Urinary bladder (tissue), 4 donors: Measurements from ENCODE around the gene RPL19. TPM values are rescaled to one million over a fixed set of nuclear protein-coding genes. Genes with fewer than 3 reads are reported as not detected.

Experiments
- DNase-seq: peaks from one replicate; pipeline ENCODE4 v3.0.0-alpha.2; 2015; ENCODE audit errors: extremely low spot score
- H3K27ac ChIP-seq: one replicate; pipeline ENCODE4 v1.5.1; 2013; ENCODE audit warnings: low read depth, mild to moderate bottlenecking, moderate library complexity
- H3K36me3 ChIP-seq: one replicate; pipeline ENCODE4 v1.6.1; 2013; ENCODE audit warnings: mild to moderate bottlenecking, moderate library complexity; ENCODE audit not compliant: insufficient read depth
- H3K4me1 ChIP-seq: one replicate; pipeline ENCODE4 v1.6.1; 2013; ENCODE audit warnings: mild to moderate bottlenecking, moderate library complexity; ENCODE audit not compliant: insufficient read depth
- H3K4me3 ChIP-seq: one replicate; pipeline ENCODE4 v1.5.1; 2013; ENCODE audit warnings: low read depth, low read length
- WGBS: extraction: QIAGEN DNeasy Blood & Tissue Kit; methylation state at CpG from one replicate; pipeline ENCODE4 v1.1.7; 2013; 5-methylcytosine and 5-hydroxymethylcytosine counted together
- polyA plus RNA-seq: library from polyadenylated mRNA; stranded (reverse); fragments of 200-250 nt; gene quantifications from one replicate; pipeline ENCODE4 v1.2.3, GENCODE V29; 2013
- total RNA-seq: library from RNA; depleted of rRNA; stranded (reverse); fragments of >200 nt; gene quantifications from one replicate; pipeline ENCODE4 v1.2.3, GENCODE V29; 2014
- donor health status: healthy with polysubstance abuse.
- donor health status: healthy.

Gene RPL19
- total and polyA plus RNA-seq, 2 donors: 1,329 to 2,653 TPM

GRCh38 chr17:39196808-39197291, 3.2 kb upstream of the RPL19 start:
- peak overlapping the region; percentile 33 for H3K27ac ChIP-seq
- 1% methylated on average over 30 of the region's 30 CpGs for WGBS
- no peaks in the 10 kb centered on the region for H3K4me1 ChIP-seq
- no peaks in the 10 kb centered on the region for H3K36me3 ChIP-seq
- DNase-seq: no peak
- peak overlapping the region; percentile 84 for H3K4me3 ChIP-seq

GRCh38 chr17:39197380-39198185, 2.5 kb upstream of the RPL19 start, which contains the start of gene CACNB1:
Gene CACNB1 (minus strand): TSS chr17:39197669. CDS start chr17:39197495, 174 bp downstream.
- Histone ChIP-seq H3K4me3 (peak within 1 kb of the TSS; percentile 84), H3K4me1 (no peaks in the 10 kb centered on the region), H3K27ac (peak within 1 kb of the TSS; percentile 33), H3K36me3 (peaks cover 5% of the 10 kb centered on the region)
- no peak for DNase-seq
- under 1% methylated on average over 54 of the region's 55 CpGs for WGBS

- no peak overlapping the region for H3K27ac ChIP-seq
- no peak for DNase-seq
- 68% methylated on average over 4 of the region's 4 CpGs for WGBS
- no peaks in the 10 kb centered on the region for H3K4me1 ChIP-seq
- no peak overlapping the region for H3K4me3 ChIP-seq
- H3K36me3 ChIP-seq: peaks cover 5% of the 10 kb centered on the region
Measured at GRCh38 chr17:39198186-39198566, 1.9 kb upstream of the RPL19 start.

GRCh38 chr17:39199820-39200069, 338 bp upstream of the RPL19 start:
- Histone ChIP-seq H3K27ac (no peak overlapping the region), H3K36me3 (peaks cover 9% of the 10 kb centered on the region), H3K4me3 (peak overlapping the region; percentile 75), H3K4me1 (no peaks in the 10 kb centered on the region)
- DNase-seq: peak; percentile 92
- under 1% methylated on average over 10 of the region's 10 CpGs for WGBS

GRCh38 chr17:39200957-39201510, 951 bp downstream of the RPL19 start:
- peak overlapping the region; percentile 75 for H3K4me3 ChIP-seq
- H3K36me3 ChIP-seq: peaks cover 9% of the 10 kb centered on the region
- no peaks in the 10 kb centered on the region for H3K4me1 ChIP-seq
- H3K27ac ChIP-seq: no peak overlapping the region
- no peak for DNase-seq
- 44% methylated on average over 11 of the region's 11 CpGs for WGBS

- Histone ChIP-seq H3K27ac (no peak overlapping the region), H3K4me3 (no peak overlapping the region), H3K4me1 (no peaks in the 10 kb centered on the region), H3K36me3 (peaks cover 9% of the 10 kb centered on the region)
- WGBS: 84% methylated on average over 8 of the region's 8 CpGs
- no peak for DNase-seq
Measured at GRCh38 chr17:39204245-39204644, 4.2 kb downstream of the RPL19 start.

DNA sequence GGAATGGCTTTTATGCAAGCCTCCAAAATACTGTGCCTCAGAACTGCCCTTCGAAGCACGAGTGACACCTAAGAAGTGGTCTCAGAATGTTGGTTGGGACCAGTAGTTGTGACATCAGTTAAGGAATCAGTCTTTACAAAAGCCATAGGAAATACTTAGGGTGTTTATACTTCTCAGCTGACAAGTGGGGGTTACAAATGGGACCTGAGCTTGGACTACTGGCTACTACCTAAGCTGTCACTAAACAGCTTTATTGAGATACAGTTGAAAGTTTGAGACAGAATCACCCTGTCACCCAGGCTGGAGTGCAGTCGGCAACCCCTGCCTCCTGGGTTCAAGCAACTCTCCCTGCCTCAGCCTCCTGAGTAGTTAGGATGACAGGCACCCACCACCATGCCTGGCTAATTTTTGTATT, 5.0 kb downstream of the RPL19 start:
- no peak for DNase-seq
- peaks cover 9% of the 10 kb centered on the region for H3K36me3 ChIP-seq
- H3K27ac ChIP-seq: no peak overlapping the region
- no peak overlapping the region for H3K4me3 ChIP-seq
- no peaks in the 10 kb centered on the region for H3K4me1 ChIP-seq
- 86% methylated on average over 3 of the region's 3 CpGs for WGBS

GRCh38 chr17:39208136-39208535, 8.1 kb downstream of the RPL19 start:
- H3K4me3 ChIP-seq: no peak overlapping the region
- DNase-seq: no peak
- WGBS: 67% methylated on average over 7 of the region's 7 CpGs
- H3K4me1 ChIP-seq: no peaks in the 10 kb centered on the region
- H3K27ac ChIP-seq: no peak overlapping the region
- H3K36me3 ChIP-seq: peaks cover 4% of the 10 kb centered on the region

- no peak overlapping the region for H3K4me3 ChIP-seq
- 53% methylated on average over 8 of the region's 8 CpGs for WGBS
- DNase-seq: no peak
- no peaks in the 10 kb centered on the region for H3K4me1 ChIP-seq
- peaks cover 4% of the 10 kb centered on the region for H3K36me3 ChIP-seq
- H3K27ac ChIP-seq: no peak overlapping the region
Measured at GRCh38 chr17:39208893-39209292, 8.8 kb downstream of the RPL19 start.

DNA sequence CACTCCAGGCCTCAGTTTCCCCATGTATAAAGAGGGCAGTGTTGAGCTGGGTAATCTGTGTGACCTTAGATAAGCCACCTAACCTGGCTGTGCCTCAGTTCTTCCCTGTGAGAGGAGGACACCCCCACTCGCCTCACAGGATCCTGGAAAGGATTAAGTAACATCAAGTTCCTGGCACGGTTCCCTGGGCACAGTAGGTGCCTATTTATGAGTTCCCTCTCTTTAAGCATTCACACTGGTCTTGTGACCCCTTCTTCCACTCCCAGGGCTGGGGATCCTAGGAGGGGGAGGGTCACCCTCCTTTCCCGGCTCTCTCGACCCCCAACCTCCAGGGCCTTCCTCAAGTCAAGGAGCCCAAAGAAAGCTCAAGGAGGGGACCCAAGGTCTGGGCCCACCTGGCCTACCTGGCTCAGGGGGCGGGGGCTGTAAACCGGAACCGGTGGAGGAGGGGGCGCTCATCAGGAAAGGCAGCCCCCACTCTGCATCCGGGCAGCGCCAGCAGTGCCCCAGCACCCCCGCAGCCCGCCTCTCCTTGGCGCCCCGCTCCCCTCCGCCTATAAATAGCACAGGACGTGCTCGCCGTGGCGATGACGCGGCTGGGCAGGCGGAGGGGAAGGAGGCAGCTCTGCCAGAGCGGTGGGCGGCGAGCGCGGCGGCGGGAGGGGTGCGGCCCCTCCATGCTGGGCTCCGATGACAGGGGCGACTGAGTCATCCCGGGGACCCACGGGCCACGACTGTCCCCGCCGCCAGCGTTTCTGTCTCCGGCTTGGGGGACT, 9.4 kb downstream of the RPL19 start:
- no peaks in the 10 kb centered on the region for H3K4me1 ChIP-seq
- no peaks in the 10 kb centered on the region for H3K36me3 ChIP-seq
- DNase-seq: no peak
- H3K4me3 ChIP-seq: peak overlapping the region; percentile 36
- WGBS: 2% methylated on average over 39 of the region's 39 CpGs
- no peak overlapping the region for H3K27ac ChIP-seq

GRCh38 chr17:39210093-39210434, 10.0 kb downstream of the RPL19 start:
- H3K27ac ChIP-seq: no peak overlapping the region
- peak overlapping the region; percentile 36 for H3K4me3 ChIP-seq
- no peaks in the 10 kb centered on the region for H3K4me1 ChIP-seq
- no peaks in the 10 kb centered on the region for H3K36me3 ChIP-seq
- DNase-seq: no peak
- 7% methylated on average over 22 of the region's 22 CpGs for WGBS

DNA sequence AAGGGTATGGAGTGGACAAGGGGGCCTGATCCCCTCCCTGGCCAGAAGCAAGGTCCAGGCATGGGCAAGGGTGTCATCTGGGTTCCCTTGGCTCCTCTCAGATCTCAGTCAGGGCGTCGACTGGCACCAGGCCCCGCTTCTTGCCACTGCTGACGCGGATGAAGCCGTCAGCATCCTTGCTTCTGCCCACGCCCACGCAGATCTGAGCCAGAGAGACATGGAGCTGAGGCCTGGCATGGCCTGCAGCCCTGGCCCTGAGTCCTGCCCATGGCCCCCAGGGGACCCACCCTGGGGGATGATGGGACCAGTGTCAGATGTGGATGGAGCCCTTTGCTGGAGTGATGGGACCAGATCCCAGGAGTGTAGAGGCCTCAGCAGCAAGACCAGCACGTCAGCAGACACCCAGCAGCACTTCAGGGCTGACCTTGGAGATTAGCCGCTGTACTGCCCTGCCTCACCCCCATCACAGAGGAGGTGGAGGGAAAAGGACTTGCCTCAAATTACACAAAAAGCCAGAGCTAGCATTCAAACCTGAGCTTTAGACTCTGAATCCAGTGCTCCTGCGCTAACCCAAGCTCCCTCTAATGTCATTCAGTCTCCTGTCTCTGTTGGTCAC, 12.2 kb downstream of the RPL19 start:
- Histone ChIP-seq H3K27ac (no peak overlapping the region), H3K4me3 (no peak overlapping the region), H3K4me1 (no peaks in the 10 kb centered on the region), H3K36me3 (no peaks in the 10 kb centered on the region)
- no peak for DNase-seq
- WGBS: 88% methylated on average over 11 of the region's 11 CpGs

DNA sequence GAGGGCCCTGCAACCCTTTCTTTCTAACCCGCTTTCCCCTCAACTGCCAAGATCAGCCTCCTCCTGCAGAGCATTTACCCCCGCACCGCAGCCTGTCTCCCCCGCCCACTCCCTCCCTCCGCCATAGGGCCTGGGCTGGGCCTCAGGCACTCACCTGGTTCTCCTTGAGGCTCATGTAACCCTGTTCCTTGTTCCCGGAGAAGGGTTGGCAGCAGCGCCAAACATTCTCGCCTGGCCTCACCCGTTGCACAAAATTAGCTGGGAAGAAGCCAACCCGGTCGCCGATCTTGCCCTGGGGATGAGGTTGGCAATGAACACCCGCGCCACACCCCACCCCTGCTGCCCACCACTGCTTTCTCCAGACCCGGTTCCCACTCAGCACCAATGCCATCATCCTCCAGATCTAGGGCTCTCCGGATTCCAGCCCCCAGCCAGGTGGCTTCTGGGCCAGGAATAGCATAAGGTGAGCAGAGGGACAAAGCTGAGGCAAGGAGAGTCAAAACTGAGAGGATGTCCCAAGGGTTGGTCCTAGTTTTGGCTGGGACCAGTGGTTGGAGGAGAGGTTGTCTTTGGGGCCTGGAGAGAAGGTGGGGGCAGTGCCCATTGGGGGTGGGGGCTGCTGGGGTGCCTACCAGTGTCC, 12.9 kb downstream of the RPL19 start:
- DNase-seq: no peak
- H3K4me3 ChIP-seq: no peak overlapping the region
- no peaks in the 10 kb centered on the region for H3K36me3 ChIP-seq
- no peak overlapping the region for H3K27ac ChIP-seq
- H3K4me1 ChIP-seq: no peaks in the 10 kb centered on the region
- WGBS: 68% methylated on average over 16 of the region's 16 CpGs
